Transverse colon (tissue), 4 donors: ENCODE results near the gene SUSD6.

Experiments used
- CTCF ChIP-seq, 5 experiments: fragments of 200-600 bp in 3 of 5; fragments of 450-650 bp in 2 of 5; sonication (generic) in 3 of 5; IDR thresholded peaks; 1 replicate in 2 of 5; 2 replicates in 3 of 5; pipeline ENCODE4 v1.5.1; 2016 to 2017; ENCODE audit warnings: antibody characterized with exemption in 5 of 5, inconsistent platforms in 3 of 5, mild to moderate bottlenecking in 2 of 5, moderate library complexity in 1 of 5
- POLR2AphosphoS5 ChIP-seq, 3 donors: sonication (generic); formaldehyde crosslinking; IDR thresholded peaks; one replicate each; pipeline ENCODE4 v1.6.1; 2016; ENCODE audit warnings: antibody characterized with exemption in 3 of 3

GRCh38 chr14:69615121-69615495 is 3.7 kb downstream of the SUSD6 start:
- TF ChIP-seq POLR2AphosphoS5 (IDR thresholded peaks at IDR 0.05) (no peak), CTCF (IDR thresholded peaks at IDR 0.05) (no peak)
